T-helper 2 cell treated with Interferon-gamma antibody and Interleukin-4, amounts not matched to agents 5 μg/mL and 100 μg/mL, for 36 hours (primary cell): ENCODE results near the gene RASL12.
A peak's percentile ranks its signal among the peaks of the same experiment; 100 is the strongest.
"Not testable (repeated sequence)": the region's sequence is repeated elsewhere in the genome, so short reads cannot be mapped to it uniquely, and the experiment has no call there.

Source experiments
- DNase-seq: peaks from one replicate; pipeline ENCODE4 v3.0.0; 2021; ENCODE audit warnings: low spot score
- H3K27ac Mint-ChIP-seq: one replicate; pipeline ENCODE4 v1.8.0; 2021; ENCODE audit warnings: mild to moderate bottlenecking, mixed read lengths
- H3K27me3 Mint-ChIP-seq: one replicate; pipeline ENCODE4 v1.8.0; 2021; ENCODE audit warnings: low read depth, mixed read lengths
- H3K36me3 Mint-ChIP-seq: one replicate; pipeline ENCODE4 v1.8.0; 2021; ENCODE audit warnings: low read depth, mixed read lengths
- H3K4me1 Mint-ChIP-seq: one replicate; pipeline ENCODE4 v1.8.0; 2021; ENCODE audit warnings: low read depth, mixed read lengths
- H3K4me3 Mint-ChIP-seq: one replicate; pipeline ENCODE4 v1.8.0; 2022; ENCODE audit warnings: mild to moderate bottlenecking, moderate library complexity, mixed read lengths
- H3K9me3 Mint-ChIP-seq: one replicate; pipeline ENCODE4 v1.8.0; 2021; ENCODE audit warnings: mixed read lengths

Gene RASL12

GRCh38 chr15:65044724-65045481, 22.9 kb downstream of the RASL12 start, which contains the start of gene SLC51B:
Gene SLC51B, plus strand, starts transcription at chr15:65045387. Its CDS starts 4,618 bp downstream, at chr15:65050005.
- Mint-ChIP-seq H3K27me3 (peaks cover 2% of the 10 kb centered on the region), H3K4me1 (peaks cover 5% of the 10 kb centered on the region), H3K4me3 (no peak within 1 kb of the TSS), H3K36me3 (no peaks in the 10 kb centered on the region), H3K27ac (no peak within 1 kb of the TSS), H3K9me3 (no peaks in the 10 kb centered on the region)
- DNase-seq, result no peak

- not testable (repeated sequence) for H3K4me1 Mint-ChIP-seq, DNase-seq, H3K27me3 Mint-ChIP-seq, H3K36me3 Mint-ChIP-seq, H3K4me3 Mint-ChIP-seq, H3K9me3 Mint-ChIP-seq, H3K27ac Mint-ChIP-seq
These were observed 23.6 kb downstream of the RASL12 start for GRCh38 chr15:65044218-65044617.

- no peaks in the 10 kb centered on the region for H3K36me3 Mint-ChIP-seq
- DNase-seq, result no peak
- H3K27ac Mint-ChIP-seq, result no peak overlapping the region
- H3K27me3 Mint-ChIP-seq, result peaks cover 2% of the 10 kb centered on the region
- no peaks in the 10 kb centered on the region for H3K4me1 Mint-ChIP-seq
- no peak overlapping the region for H3K4me3 Mint-ChIP-seq
- H3K9me3 Mint-ChIP-seq, result no peaks in the 10 kb centered on the region
These were observed 24.9 kb downstream of the RASL12 start for GRCh38 chr15:65042776-65043327.

- Mint-ChIP-seq H3K9me3 (no peaks in the 10 kb centered on the region), H3K27me3 (peaks cover 2% of the 10 kb centered on the region), H3K27ac (no peak overlapping the region), H3K4me1 (no peaks in the 10 kb centered on the region), H3K36me3 (no peaks in the 10 kb centered on the region), H3K4me3 (no peak overlapping the region)
- DNase-seq, result no peak
These were observed 26.0 kb downstream of the RASL12 start for GRCh38 chr15:65041787-65042186.

GRCh38 chr15:65040461-65040860, 27.3 kb downstream of the RASL12 start:
- DNase-seq, result no peak
- Mint-ChIP-seq H3K9me3 (no peaks in the 10 kb centered on the region), H3K27me3 (peaks cover 2% of the 10 kb centered on the region), H3K4me1 (no peaks in the 10 kb centered on the region), H3K36me3 (no peaks in the 10 kb centered on the region), H3K27ac (no peak overlapping the region), H3K4me3 (no peak overlapping the region)

- no peaks in the 10 kb centered on the region for H3K9me3 Mint-ChIP-seq
- peaks cover under 1% of the 10 kb centered on the region for H3K4me1 Mint-ChIP-seq
- H3K27ac Mint-ChIP-seq, result no peak overlapping the region
- H3K36me3 Mint-ChIP-seq, result no peaks in the 10 kb centered on the region
- no peak for DNase-seq
- no peak overlapping the region for H3K4me3 Mint-ChIP-seq
- H3K27me3 Mint-ChIP-seq, result peaks cover 2% of the 10 kb centered on the region
These were observed 29.0 kb downstream of the RASL12 start for GRCh38 chr15:65038836-65039235.

- no peak overlapping the region for H3K4me3 Mint-ChIP-seq
- DNase-seq, result no peak
- H3K36me3 Mint-ChIP-seq, result no peaks in the 10 kb centered on the region
- peaks cover 4% of the 10 kb centered on the region for H3K4me1 Mint-ChIP-seq
- peaks cover 2% of the 10 kb centered on the region for H3K27me3 Mint-ChIP-seq
- no peak overlapping the region for H3K27ac Mint-ChIP-seq
- no peaks in the 10 kb centered on the region for H3K9me3 Mint-ChIP-seq
These were observed 29.4 kb downstream of the RASL12 start for GRCh38 chr15:65038428-65038827.

- Mint-ChIP-seq H3K4me3 (no peak overlapping the region), H3K36me3 (no peaks in the 10 kb centered on the region), H3K4me1 (peaks cover 10% of the 10 kb centered on the region), H3K27me3 (peaks cover 8% of the 10 kb centered on the region), H3K9me3 (no peaks in the 10 kb centered on the region), H3K27ac (no peak overlapping the region)
- DNase-seq, result no peak
These were observed 30.5 kb downstream of the RASL12 start for GRCh38 chr15:65037309-65037708.

GRCh38 chr15:65034719-65035118, 33.1 kb downstream of the RASL12 start:
- peaks cover 19% of the 10 kb centered on the region for H3K27me3 Mint-ChIP-seq
- DNase-seq, result no peak
- no peak overlapping the region for H3K27ac Mint-ChIP-seq
- no peaks in the 10 kb centered on the region for H3K9me3 Mint-ChIP-seq
- H3K4me3 Mint-ChIP-seq, result no peak overlapping the region
- peaks cover 10% of the 10 kb centered on the region for H3K4me1 Mint-ChIP-seq
- H3K36me3 Mint-ChIP-seq, result no peaks in the 10 kb centered on the region

- no peak for DNase-seq
- Mint-ChIP-seq H3K27ac (no peak overlapping the region), H3K9me3 (no peaks in the 10 kb centered on the region), H3K36me3 (no peaks in the 10 kb centered on the region), H3K27me3 (peaks cover 19% of the 10 kb centered on the region), H3K4me1 (peaks cover 10% of the 10 kb centered on the region), H3K4me3 (no peak overlapping the region)
These were observed 34.0 kb downstream of the RASL12 start for GRCh38 chr15:65033659-65034269.

GRCh38 chr15:65032801-65033537, 34.8 kb downstream of the RASL12 start:
- DNase-seq, result peak; percentile 40
- H3K4me1 Mint-ChIP-seq, result peaks cover 15% of the 10 kb centered on the region
- H3K9me3 Mint-ChIP-seq, result no peaks in the 10 kb centered on the region
- H3K36me3 Mint-ChIP-seq, result no peaks in the 10 kb centered on the region
- H3K27me3 Mint-ChIP-seq, result peaks cover 19% of the 10 kb centered on the region
- H3K27ac Mint-ChIP-seq, result peak overlapping the region; percentile 31
- H3K4me3 Mint-ChIP-seq, result peak overlapping the region; percentile 24

GRCh38 chr15:65029736-65030208, 38.0 kb downstream of the RASL12 start:
- peaks cover 9% of the 10 kb centered on the region for H3K36me3 Mint-ChIP-seq
- peak overlapping the region; percentile 71 for H3K4me3 Mint-ChIP-seq
- peak overlapping the region; percentile 54 for H3K27ac Mint-ChIP-seq
- no peak for DNase-seq
- H3K4me1 Mint-ChIP-seq, result peaks cover 19% of the 10 kb centered on the region
- peaks cover 19% of the 10 kb centered on the region for H3K27me3 Mint-ChIP-seq
- no peaks in the 10 kb centered on the region for H3K9me3 Mint-ChIP-seq

GRCh38 chr15:65028921-65029735, 38.7 kb downstream of the RASL12 start, which contains the start of gene MTFMT:
Gene MTFMT, minus strand, starts transcription at chr15:65029639. Its CDS starts 26 bp downstream, at chr15:65029613.
- Mint-ChIP-seq H3K4me3 (peak within 1 kb of the TSS; percentile 99), H3K36me3 (peaks cover 13% of the 10 kb centered on the region), H3K4me1 (peaks cover 19% of the 10 kb centered on the region), H3K27me3 (peaks cover 19% of the 10 kb centered on the region), H3K9me3 (no peaks in the 10 kb centered on the region), H3K27ac (peak within 1 kb of the TSS; percentile 90)
- DNase-seq, result peak; percentile 84
